SK-N-MC (cell line): ENCODE measurements around the gene DSCAML1.

Experiments
- EZH2 ChIP-seq: fragments of 200-600 bp; sonication (generic); IDR thresholded peaks from one replicate; pipeline ENCODE4 v1.6.1; 2017; ENCODE audit warnings: antibody characterized with exemption
- FOXP2 ChIP-seq: optimal IDR thresholded peaks from 2 replicates; pipeline ENCODE3; 2011; ENCODE audit warnings: mild to moderate bottlenecking, moderate library complexity; ENCODE audit not compliant: insufficient read depth; ENCODE audit errors: extremely low read length, control extremely low read depth
- POLR2AphosphoS5 ChIP-seq: IDR thresholded peaks from 2 replicates; pipeline ENCODE4 v1.6.1; 2012; ENCODE audit warnings: mild to moderate bottlenecking, low read depth, low read length, borderline replicate concordance

- no peak for TF ChIP-seq POLR2AphosphoS5
- no peak for TF ChIP-seq EZH2
- TF ChIP-seq FOXP2: no peak
These were observed 217.9 kb downstream of the DSCAML1 start for GRCh38 chr11:117579161-117579560.
